Measurements from ENCODE around the gene PRXL2A.

The PRXL2A gene

DNA sequence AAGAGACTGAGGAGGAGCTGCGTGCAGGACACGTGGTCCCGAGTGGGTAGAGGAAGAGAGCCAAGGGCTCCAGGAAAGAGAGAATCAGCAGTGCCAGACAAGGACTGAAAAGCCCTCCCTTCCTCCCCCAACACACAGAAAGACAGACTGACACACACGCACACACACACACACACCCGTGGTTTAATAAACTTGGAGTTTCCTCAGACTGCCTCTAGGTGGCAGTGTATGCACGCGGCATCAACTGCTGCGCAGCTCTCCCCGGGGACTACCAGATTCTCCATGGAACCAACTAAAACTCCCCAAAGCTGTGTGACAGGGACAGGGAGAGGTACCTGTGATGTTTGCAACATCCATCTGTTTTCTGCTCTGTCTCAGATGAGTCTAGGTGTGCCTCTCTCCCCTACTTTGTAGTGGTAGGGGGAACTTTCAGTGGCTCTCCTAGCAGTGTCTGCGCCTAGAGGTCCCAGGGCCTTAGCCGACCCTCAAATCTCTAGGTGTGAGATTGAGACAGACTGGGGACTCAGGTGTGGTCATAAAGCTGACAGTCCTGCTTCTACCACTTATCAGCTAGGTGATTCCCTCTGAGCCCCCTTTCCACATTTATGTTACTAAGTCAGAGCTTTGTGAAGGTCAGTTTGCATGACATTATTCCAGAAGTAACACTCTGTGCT, 36.4 kb downstream of the PRXL2A start:
- DNase-seq (ENCODE audit: low read depth in 2 of 2) = peak; percentile 49 to 51

DNA sequence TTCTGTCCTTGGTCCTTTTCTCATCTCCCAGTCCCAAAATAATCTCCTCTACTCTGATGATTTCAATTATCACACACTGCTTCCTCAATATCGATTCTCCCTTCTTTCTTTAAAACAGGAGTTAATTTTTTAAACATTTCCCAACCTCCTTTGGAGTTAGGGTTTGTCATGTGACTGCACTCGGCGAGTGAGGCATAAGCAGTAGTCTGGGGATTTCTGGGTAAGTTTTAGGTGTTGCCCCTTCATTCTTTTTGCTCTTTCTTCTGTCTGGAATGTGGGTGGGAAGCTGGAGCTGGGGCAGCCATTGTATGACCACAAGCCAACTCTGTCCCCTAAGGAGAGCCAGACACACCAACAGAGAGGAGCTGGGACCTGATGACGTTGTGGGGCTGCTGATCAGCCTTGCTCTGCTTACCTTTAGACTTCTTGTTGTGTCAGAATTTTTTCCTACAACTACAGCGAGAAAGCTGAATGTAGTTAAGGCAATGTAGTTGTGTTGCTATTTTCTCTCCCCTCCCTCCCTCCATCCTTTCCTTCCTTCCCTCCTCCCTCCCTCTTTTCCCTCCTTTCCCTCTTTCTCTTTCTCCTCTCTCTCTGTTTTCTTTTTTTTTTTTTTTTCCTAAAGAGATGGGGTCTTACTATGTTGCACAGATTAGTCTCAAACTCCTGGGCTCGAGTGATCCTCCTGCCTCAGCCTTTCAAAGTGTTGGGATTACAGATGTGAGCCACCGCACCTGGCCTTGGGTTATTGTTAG, 39.3 kb downstream of the PRXL2A start:
- no peak for DNase-seq (ENCODE audit: low read depth in 2 of 2)

DNA sequence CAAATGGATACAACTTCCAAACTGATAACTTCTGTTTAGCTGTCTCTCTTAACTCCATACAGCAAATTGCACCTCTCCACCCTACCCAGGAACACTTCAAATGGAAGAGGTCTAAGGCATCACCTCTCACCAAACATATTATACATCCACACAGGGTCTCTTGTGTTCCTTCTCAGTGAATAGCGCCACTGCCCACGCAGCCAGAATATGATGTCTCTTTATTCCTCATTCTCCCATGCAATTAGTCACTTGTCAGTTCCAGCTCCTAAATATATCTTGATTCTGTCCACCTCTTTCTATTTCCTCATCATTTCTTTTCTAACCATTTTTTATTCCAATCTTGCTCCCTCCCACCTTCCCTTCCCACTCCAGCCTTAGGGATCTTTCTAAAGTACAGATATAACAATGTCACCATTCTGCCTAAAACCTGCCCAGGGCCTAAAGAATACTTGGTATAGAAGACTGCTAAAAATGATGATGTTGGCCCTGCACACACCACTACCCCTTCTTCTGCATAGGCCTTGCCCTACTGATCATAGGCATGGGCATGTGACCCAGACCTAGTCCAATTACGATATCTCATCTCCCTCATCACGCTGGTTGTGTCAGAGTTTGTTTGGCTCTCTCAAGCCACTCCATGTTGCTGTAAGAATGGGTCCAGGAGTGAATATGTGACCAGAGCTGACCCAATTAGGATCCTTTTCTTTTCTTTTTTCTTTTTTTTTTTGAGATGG, 40.0 kb downstream of the PRXL2A start:
- DNase-seq (ENCODE audit: low read depth in 2 of 2) = no peak

DNA sequence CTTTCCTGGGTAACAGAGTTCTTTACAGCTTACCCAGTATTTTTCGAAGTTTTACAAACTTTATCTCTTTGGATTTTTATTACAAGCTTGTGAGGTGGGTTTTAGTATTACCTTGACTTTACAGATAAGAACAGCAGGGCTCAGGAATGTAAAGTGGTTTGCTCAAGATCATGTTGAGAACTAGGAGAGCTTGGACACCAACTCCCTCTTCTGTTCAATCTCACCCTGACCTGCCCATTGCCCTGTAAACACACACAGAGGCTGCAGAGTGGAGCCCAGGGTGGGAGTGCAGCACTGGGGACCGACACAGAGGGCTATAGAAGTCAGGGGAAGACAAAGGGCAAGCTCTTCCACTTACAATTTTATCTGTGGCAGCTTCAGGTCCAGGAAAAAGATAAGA, 41.2 kb downstream of the PRXL2A start:
- no peak for DNase-seq (ENCODE audit: low read depth in 2 of 2)

DNA sequence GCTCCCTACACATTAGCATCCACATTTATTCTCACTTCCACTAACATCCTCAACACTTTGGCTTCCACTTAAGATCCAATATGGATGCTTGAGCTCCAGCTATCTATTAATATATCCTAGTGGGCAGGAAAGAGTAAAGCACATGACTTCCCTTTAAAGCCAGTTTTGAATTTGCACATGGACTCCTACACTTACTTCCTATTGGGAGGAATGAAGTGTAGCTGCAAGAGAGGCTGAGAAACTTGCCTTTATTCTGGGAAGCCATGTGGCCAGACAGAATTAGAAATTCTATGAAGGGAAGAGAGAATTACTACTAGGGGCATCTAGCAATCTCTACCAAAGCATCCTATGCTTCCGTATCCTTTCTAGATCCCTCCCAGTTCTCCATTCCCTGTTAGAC, 42.8 kb downstream of the PRXL2A start:
- no peak for DNase-seq (ENCODE audit: low read depth in 2 of 2)

DNA sequence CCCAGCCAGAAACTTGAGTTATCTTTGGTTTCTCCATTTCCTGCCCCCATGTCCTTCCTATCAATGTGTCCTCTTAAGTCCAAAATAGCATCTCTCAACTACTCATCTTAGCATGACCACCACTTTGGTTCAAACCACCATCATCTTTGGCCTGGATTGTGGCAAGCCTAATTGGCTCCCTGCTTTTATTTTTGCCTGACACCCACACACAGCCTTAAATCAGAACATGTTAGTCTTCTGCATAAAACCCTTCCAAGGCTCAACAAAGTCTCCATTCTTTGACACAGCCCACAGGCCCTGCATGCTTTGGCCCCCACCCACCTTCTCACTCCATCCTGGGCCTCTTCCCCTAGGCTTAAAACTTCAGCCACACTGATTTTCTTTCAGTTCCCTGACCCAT, 43.7 kb downstream of the PRXL2A start:
- no peak for DNase-seq (ENCODE audit: low read depth in 2 of 2)

DNA sequence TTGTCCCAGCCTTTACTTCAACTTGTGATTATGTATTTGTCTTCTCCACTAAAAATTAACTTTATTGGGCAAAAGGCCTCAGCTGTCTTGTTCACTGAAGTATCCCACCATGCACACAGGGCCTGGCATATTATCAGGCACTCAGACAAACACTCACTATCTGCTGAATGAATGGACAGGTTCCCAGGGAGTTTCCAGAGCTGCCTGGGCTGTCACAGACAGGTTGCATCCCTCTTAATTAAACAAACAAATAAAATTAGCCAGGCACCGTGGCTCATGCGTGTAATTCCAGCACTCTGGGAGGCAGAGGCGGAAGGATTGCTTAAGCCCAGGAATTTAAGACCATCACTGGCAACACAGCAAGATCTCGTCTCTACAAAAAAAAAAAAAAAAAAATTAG, 44.3 kb downstream of the PRXL2A start:
- DNase-seq (ENCODE audit: low read depth in 2 of 2) = no peak

DNA sequence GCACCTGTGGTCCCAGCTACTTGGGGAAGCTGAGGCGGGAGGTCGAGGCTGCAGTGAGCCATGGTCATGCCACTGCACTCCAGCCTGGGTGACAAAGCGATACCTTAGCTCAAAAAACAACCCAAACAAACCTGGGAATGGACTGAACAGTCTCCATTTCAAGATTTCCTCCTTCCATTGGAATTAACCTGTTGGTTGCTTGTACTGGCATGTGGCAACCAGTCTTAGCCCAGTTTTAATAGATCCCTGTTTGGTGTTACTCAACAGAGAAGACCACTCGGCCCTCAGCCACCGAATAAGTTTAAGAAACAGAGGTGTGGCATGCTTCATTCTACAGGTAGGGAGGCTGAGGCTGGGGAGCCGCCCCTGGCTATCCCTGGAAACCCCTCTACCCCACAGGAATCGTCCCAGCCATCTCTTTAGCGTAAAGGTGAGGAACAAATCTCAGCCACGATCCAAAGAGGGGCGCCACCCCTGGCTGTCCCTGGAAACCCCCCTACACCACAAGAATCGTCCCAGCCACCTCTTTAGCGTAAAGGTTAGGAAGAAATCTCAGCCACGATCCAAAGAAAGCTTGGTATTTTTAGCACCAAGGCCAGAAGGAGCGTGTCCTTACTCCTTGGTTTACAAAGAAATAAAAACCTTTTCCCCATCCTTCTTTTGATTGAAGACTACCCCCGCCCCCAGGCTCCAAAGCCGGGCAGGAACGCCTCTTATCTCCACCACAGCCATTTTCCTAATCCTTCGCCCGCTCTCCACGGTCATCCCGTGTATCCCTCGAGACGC, 44.9 kb downstream of the PRXL2A start:
- DNase-seq (ENCODE audit: low read depth in 2 of 2) = no peak

DNA sequence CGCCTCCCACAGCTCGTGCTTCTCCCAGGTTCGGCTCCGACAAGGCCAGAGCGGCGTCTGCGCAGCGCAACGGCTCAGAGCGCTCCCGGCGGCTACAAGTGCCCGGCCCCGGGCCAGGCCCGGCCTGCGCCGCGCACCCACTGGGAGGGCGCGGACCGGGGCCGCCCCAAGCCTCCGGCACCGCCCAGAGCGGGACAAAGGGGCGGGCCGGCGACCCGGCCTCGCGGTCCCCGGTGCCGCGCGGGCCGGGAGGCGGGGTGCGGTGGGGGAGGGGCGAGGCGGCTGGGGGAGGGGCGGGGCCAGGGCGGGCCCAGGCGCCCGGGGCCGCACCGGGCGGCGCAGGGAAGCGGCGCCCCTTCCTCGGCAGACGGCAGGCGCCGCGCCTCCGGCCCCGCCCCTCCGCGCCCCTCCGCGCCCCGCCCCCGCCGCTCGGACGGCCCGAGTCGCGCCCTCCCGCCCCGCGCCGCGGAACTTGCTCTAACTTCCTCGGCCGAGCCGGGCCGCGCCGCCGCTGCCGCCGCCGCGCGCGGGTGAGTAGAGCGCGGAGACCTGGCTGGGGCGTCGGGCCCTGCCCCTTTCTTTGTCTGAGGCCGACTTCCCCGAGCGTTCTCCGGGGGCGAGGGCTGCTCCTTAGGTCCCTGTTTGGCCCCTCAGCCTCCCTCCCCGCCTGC, 45.6 kb downstream of the PRXL2A start, which contains the start of gene TSPAN14:
Gene TSPAN14, plus strand, starts transcription at position 469 of the 671 bp plus-strand sequence. CDS start 34,924 bp downstream, outside the sequence.
- DNase-seq (ENCODE audit: low read depth in 2 of 2) = peak in 1 of 2 experiments; percentile 45

DNA sequence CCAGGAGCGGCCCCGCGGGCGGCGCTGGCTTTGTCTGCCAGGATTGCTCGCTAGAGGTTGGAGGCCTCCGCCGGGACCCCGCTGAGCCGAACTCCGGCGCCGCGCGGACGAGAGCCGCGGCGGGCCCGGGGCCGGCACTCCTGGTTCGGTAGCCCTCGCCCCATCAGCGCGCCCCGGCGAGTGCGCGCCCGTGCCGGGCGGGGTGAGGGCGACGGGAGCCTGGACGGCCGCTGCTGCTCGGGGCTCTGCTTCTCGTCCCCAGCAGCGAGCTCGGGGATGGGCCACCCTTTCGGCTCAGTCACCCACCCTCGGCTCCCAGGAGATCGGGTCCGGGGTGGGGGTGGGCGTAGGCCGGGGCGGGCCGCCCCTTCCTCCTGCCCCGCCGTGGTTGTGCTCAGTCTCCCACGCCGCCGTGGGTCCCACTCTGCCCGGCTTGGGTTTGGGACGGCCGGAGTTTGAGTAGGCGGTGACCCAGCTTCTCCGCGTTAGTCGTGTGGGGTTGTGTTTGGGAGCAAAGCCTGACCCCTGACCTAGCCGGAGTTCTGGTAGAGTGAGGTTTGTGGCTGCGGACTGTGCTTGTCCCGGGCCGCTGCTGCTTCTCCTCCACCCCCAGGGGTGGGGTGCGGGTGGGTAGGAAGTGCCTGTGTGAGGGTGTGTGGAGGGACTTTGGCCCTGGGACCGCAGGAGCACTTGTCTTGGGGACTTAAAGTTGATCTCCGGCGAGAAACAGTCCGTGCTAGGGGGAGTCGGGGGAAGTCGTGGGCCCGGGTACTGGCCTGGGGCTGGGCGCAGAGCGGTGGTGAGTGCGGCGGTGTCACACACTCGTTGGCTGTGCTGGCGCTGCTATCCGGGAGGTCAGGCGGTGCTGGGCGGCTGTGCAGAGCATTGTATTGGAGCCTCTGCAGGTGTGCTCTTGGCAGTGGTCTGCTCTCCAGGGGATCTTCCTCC, 46.4 kb downstream of the PRXL2A start:
- DNase-seq (ENCODE audit: low read depth in 2 of 2) = no peak

DNA sequence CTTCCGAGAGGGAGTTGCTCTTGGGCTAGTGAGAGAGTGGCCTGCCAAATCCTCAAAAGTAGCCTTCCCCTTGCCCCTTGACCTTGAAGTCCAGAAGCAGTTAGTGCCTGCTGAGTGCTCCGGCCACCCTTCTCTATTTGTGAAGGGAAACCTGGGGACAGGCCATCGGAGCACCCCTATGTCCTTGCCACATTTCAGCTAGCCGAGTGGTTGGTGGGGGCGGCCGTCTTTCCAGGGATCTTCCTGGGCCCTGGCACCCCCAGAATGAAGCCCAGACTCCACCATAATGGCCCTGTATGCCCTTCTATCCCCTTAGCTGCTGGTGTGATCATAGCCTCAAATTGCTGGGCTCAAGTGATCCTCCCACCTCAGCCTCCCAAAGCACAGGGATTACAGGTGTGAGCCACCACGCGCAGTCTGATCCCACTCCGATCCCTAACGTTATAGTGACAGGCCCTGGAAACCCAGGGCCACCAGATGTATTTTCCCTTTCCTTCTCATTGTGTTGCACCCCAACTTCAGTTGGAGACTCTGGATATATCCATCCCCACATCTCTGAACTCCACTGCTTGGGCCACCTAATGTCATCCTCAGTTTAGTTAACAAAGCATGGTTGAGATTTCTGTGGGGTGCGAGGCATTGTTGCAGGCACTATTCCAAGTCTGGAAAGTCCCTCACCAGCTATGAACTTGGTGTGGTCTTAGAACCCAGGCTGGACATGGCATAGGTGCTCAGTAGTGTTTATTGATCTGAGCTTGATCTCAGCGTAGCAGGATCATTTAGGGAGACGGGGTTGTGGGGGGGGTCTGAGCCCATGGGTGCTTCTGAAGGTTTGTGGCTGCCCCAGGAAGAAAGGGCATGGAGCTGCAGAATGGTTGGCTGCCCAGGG, 47.4 kb downstream of the PRXL2A start:
- DNase-seq (ENCODE audit: low read depth in 2 of 2) = no peak

DNA sequence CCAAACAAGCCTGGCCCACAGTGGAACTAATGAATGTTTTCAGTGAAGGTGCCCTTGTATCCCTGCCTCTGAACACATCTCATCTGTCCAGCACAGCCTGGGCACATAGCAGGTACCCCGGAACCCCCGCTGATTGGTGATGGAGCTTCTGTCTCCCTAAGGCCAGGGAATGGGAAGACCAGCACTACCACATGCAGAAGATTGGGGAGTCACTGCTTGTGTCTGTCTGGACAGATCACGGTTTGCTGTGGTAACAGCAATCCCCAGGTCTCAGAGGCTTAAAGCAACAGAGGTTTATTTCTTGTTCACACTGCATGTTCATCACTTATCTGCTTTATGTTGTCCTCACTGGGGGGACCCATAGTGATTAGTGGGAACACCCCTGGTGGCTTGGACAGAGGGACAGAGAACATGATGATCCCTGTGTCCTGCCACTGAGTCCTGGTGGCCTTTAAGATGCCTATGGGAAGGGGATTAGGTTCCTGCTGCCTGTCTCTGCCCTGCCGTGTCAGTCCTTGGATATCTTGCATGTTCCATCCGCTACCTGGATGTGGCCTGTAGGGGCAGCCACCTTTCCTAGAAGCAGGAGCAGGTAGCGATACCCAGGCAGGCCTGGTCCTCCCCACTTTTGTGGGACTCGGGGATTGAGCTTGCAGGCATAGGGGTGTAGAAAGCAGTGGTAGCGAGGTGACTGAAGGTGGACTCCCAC, 49.4 kb downstream of the PRXL2A start:
- no peak for DNase-seq (ENCODE audit: low read depth in 2 of 2)

DNA sequence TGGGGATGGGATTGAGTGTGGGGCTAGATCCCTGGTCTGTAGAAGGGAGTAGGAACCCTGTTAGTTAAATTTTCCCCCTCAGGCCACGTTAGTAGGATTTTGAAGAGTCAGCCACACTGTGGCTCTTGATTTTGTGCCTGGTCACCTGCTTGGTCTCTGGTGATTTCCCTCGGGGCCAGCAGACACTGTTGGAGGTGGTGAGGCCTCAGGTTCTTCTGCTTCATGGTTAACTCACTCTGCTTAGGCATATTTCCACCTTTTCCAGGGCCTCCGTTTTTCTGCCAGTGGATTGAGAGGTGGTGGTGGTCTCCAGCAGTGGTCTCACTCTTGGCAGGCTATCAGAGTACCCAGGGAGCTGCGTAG, 49.9 kb downstream of the PRXL2A start:
- no peak for DNase-seq (ENCODE audit: low read depth in 2 of 2)

DNA sequence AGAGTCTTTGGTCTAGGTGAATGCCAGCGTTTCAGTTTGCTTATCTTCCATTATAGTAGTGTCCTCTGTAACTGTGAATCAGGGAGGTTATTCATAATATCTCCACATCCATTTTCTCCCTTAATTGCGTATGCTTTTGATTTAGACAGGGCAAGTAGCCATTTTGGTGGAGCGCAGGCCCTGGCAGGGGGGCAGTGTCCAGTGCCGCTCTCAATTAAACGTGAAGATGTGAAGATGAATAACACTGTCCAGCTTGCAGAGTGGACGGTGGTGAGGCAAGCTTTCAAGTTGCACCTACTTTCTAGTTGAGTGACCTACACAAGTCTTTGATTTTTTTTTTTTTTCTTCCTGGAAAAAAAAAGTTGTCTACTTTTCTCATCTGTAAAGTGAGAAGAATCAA, 50.3 kb downstream of the PRXL2A start:
- no peak for DNase-seq (ENCODE audit: low read depth in 2 of 2)

DNA sequence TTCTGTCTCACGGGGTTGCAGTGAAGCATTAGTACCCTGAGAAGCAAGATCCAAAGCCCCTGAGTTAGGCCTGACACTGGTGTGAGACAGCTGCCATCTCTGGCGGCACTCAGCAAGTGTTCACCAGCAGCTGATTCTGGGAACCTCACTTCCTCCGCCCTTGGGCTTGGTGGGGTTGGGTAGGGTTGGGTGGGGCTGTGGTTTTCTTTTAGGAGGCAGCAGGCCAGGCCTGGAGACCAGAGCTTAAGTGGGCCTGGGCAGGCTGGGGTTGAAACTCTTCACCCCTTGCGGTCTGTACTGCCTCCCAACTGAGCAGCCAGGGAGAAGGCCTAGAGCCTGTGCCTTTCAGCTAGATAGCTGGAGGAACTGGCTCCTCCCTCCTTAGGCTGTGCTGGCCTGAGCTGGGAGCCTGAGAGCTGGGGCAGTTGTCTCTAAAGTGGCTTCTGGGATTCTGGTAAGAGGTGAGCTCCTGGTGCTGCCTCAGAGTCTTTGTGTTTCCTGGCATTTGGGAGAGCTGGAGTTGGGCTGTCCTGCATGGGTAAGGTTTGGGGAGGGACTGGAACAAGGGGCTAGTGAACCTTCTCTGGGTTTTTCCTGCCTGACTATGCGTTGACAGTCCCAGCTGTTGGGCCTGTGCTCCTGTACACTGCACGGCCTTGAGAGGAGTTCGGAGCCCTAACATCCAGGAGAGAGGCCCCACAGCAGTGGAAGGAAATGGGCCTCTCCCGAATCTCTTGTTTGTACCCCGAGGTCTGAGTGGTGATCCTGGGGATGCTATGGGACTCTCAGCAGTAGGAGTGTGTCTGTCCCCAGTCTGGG, 50.9 kb downstream of the PRXL2A start:
- no peak for DNase-seq (ENCODE audit: low read depth in 2 of 2)

DNA sequence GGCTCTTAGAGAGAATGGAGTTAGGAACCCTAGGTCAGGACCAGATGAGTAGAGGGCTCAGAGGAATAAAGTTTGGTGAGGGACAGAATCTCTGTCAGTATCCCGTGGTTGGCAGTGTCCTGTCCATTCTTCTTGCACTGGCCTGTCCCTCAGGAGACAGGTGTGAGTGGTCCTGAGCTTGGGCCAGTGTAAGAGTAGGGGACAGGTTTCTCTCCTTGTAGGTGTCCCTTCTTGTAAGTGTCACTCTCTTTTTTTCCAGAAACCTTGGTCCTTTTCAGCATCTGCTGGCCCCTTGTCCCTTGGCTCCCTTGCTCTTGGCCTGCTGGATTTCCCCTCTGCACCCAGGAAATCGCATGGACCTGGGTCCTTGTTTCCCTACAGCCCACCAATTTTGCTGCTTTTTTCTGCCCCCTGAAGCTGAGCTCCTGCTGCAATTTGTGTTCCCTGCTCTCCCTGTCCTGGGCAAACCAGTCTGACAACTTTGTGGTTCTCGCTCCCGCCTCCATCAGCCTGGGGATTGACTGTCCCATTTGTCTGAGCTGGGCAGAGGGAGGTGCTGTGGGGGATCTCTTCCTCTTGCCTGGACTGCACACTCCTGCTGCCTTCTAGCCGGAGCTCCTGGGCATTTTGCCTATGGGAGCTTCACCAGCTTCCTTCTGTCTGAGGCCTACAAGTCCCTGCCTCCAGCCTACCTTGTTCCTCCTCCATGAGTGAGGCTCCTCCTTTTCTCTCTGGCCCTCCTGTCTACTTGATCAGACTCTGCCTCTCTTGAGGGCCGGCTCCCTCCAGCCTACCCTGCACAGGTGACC, 52.3 kb downstream of the PRXL2A start:
- no peak for DNase-seq (ENCODE audit: low read depth in 2 of 2)

Data from fibroblast of skin of left biceps (primary cell).